GM19025 (cell line): ENCODE results near the gene MAB21L4.
"Not testable (repeated sequence)": the region's sequence is repeated elsewhere in the genome, so short reads cannot be mapped to it uniquely, and the experiment has no call there.

Source experiments
- ATAC-seq: cut with Tn5 transposase; IDR thresholded peaks from one replicate; pipeline ENCODE4 v1.9.1; 2021; ENCODE audit warnings: mild to moderate bottlenecking, low read depth, moderate library complexity; ENCODE audit not compliant: unreplicated experiment

The MAB21L4 gene

DNA sequence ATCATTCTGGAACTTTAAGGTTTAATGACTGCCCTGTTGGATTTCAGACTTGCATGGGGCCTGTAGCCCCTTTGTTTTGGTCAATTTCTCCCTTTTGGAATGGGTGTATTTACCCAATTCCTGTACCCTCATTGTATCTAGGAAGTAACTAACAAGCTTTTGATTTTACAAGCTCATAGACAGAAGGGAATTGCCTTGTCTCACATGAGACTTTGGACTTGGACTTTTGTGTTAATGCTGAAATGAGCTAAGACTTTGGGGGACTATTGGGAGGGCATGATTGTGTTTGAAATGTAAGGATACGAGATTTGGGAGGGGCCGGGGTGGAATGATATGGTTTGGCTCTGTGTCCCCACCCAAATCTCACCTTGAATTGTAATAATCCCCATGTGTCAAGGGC, 49.6 kb downstream of the MAB21L4 start:
- not testable (repeated sequence) for ATAC-seq

DNA sequence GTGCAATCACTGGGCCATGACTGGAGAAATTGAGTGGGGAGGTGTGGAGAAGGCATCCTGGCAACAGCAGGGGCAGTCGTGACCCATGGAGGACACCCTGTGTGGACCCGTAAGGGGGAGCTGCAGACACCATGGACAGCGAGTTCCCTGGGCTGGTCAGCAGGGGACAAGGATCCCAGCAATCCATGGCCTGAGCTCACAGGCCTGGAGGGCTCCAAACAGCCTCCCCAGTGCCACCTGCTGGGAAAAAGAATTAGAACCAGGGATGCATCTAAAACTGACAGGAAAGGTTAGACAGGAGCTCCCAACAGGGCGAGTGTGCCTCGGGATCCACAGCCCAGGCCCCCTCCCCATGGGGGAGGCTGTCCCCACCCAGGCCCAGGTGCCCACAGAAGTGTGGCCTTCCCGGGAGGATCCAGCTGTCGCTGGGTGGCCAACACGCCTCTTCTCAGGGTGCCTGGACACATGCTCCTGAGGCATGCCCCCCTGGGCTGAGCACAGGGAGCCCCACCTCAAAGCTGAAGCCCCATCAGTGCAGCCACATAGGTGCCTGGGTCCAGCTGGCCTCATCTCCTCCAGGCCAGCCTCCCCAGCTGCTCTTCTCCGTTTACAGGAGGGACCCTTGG, 55.4 kb downstream of the MAB21L4 start:
- no peak for ATAC-seq

DNA sequence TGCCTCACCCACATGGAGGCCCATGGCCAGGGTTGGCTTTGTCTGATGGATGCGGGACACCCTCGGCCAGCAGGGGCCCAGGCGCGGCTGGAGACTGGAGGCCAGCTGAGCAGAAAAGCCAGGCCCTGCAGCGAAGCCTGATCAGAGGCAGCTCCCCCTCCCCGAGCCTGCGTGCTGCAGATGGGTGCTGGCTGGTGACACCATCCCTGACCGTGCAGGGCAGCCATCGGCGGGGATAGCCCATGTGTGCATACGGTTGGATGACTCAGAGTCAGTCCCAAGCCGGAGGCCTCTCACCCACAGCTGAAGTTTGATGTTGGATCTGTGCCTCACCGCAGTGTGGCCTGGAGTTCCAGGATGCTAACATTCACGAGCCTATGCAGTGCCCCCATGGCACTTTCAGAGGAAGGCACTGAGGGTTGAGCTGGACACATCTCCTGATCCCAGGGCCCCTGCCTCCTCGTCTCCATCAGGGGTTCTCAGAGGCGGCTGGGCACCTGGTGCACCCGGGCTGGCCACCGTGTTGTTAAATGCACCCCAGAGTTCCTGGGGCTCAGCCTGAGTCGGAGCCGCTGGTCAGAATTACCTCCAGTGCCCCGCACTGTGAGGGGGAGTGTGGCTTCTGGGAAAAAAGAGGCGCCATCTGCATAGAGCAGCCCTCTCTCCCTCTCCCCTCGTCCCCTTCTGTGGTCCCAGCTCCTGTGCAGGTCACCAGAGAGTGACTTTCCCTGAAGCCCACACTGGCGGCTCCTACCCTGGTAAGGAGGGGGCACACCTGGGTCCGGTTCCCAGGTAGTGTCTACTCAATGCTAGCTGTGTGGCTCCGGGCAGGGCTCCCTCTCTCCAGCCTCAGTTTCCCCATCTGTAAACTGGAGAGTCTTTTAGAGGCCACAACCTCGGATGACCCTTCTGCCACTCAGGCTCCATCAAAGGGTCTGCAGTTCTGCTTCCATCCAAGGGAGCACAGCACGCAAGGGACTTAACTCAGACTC, 56.5 kb downstream of the MAB21L4 start:
- ATAC-seq, result no peak

DNA sequence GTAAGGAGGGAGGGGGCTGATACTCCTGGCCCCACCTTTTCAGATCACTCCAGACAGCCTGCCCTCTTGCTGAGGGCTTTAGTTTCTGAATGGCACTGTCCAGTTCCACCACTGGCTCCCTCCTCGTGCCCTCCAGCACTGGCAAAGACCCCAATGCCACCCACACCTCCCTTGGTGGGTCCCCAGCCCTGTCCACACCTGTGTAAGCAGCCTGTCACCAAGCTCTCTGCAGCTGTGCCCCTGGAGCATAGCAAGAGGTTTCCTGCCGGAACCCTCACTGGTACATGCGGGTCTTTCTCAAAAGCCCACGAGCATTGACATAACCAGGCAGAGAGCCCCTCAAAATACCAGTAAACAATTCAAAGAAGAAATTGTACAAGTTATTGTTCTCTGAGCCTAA, 58.3 kb downstream of the MAB21L4 start:
- ATAC-seq, result no peak

DNA sequence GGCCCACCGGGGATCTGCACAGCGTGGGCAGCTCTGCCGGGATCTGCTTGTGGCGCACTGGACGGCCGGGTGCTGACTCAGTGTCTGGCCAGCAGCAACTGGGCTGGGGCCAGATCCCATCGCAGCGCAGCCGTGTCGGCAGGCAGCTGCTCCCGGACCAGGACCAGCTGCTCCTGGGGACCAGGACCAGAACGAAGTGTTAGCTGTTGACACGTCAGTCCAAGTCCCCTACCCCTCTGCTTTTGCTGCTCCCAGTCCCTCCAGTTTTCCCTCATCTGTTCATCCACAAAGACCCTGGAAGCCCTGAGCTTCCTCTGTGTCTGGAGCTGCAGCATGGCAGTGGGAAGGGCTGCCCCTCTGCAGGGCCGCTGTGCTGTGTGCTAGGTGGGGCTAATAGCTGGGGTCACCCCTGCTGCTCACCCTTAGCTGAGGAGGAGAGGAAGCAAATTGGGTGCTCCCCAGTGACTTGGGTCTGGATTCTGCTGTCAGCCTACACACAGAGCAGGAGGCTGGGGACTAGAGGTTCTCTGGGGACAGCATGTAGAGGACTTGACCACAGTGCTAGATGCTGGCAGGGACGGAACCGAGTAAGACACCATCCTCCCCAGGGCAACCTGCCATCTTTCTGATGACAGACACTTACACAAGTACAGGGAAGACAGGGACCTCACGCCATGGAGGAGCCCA, 59.0 kb downstream of the MAB21L4 start:
- no peak for ATAC-seq
